Endothelial cell of umbilical vein (primary cell): ENCODE data around the gene NUP43. TPM values are rescaled to one million over a fixed set of nuclear protein-coding genes. Genes with fewer than 3 reads are reported as not detected.

Experiments used
- BruUV-seq: library from RNA; stranded (reverse); fragments of 400-500 nt; replicated peaks from 2 replicates; lab custom pipeline; 2021; lab: Mats Ljungman, UMichigan
- CTCF ChIA-PET: fragments of 300-600, 350-600 bp; sonication (Branson Sonifier 250); formaldehyde crosslinking; loops from one replicate; lab custom pipeline; 2021; ENCODE audit warnings: antibody characterized with exemption, inconsistent platforms; lab: Charles Lee
- POLR2A ChIA-PET: fragments of 300-600, 350-600 bp; sonication (Branson Sonifier 250); formaldehyde crosslinking; loops from one replicate; lab custom pipeline; 2021; ENCODE audit warnings: antibody characterized with exemption, inconsistent platforms; lab: Charles Lee
- DNase-seq: peaks from one replicate; pipeline ENCODE4 v3.0.0-alpha.2; 2011; ENCODE audit warnings: low read depth, low spot score
- FAIRE-seq: peaks from 2 replicates; lab custom pipeline; 2011; peaks lifted over from hg19 to GRCh38; lab: Jason Lieb, UNC
- H2AFZ ChIP-seq: 2 replicates; pipeline ENCODE4 v1.6.0; 2012; ENCODE audit warnings: low read depth, low read length, control low read depth, inconsistent platforms
- H3K27ac ChIP-seq: 2 replicates; pipeline ENCODE4 v1.5.1; 2011; ENCODE audit warnings: low read depth, mild to moderate bottlenecking, control low read depth, low read length, moderate library complexity; ENCODE audit not compliant: insufficient read depth
- H3K27me3 ChIP-seq, 2 experiments: 2 replicates each; pipeline versions ENCODE4 v1.6.0 to v1.6.1; 2011; ENCODE audit warnings: low read length in 2 of 2, mixed read lengths in 1 of 2; ENCODE audit not compliant: control insufficient read depth in 2 of 2, insufficient read depth in 2 of 2
- H3K36me3 ChIP-seq, 2 experiments: 2 replicates in 1 of 2; 3 replicates in 1 of 2; pipeline ENCODE4 v1.5.1; 2011; ENCODE audit warnings: low read length in 2 of 2, mild to moderate bottlenecking in 1 of 2, moderate library complexity in 1 of 2; ENCODE audit not compliant: control insufficient read depth in 2 of 2, insufficient read depth in 2 of 2; ENCODE audit errors: extremely low read depth in 1 of 2
- H3K4me1 ChIP-seq: 3 replicates; pipeline ENCODE4 v1.5.1; 2011; ENCODE audit warnings: mild to moderate bottlenecking, low read length; ENCODE audit not compliant: control insufficient read depth, insufficient read depth; ENCODE audit errors: extremely low read depth
- H3K4me2 ChIP-seq: 2 replicates; pipeline ENCODE4 v1.6.1; 2011; ENCODE audit warnings: low read length, control low read depth, mixed read lengths; ENCODE audit not compliant: insufficient read depth
- H3K4me3 ChIP-seq, 3 experiments: fragments of 200-600 bp in 1 of 3; sonication (generic), shearing (Covaris generic) in 1 of 3; replicated peaks in 1 of 3; 2 replicates each; pipeline ENCODE4 v1.5.1; 2011 to 2016; ENCODE audit warnings: control low read depth in 3 of 3, low read length in 3 of 3, mild to moderate bottlenecking in 2 of 3, inconsistent platforms in 1 of 3, low read depth in 1 of 3, moderate library complexity in 1 of 3; ENCODE audit not compliant: insufficient read depth in 1 of 3
- H3K79me2 ChIP-seq: 2 replicates; pipeline ENCODE4 v1.6.0; 2012; ENCODE audit warnings: low read length, inconsistent platforms; ENCODE audit not compliant: control insufficient read depth, insufficient read depth
- H3K9ac ChIP-seq: replicated peaks from 2 replicates; pipeline ENCODE3; 2011; ENCODE audit warnings: low read length, control low read depth; ENCODE audit not compliant: insufficient read depth; ENCODE audit errors: extremely low read depth
- H3K9me1 ChIP-seq: replicated peaks from 3 replicates; pipeline ENCODE4 v1.6.0; 2011; ENCODE audit warnings: mild to moderate bottlenecking, low read length; ENCODE audit not compliant: control insufficient read depth, insufficient read depth; ENCODE audit errors: extremely low read depth
- H3K9me3 ChIP-seq: replicated peaks from 2 replicates; pipeline ENCODE4 v1.5.1; 2012; ENCODE audit warnings: low read length, inconsistent platforms; ENCODE audit not compliant: control insufficient read depth, insufficient read depth
- H4K20me1 ChIP-seq: replicated peaks from 2 replicates; pipeline ENCODE3; 2011; ENCODE audit warnings: mild to moderate bottlenecking, low read length; ENCODE audit not compliant: control insufficient read depth, insufficient read depth; ENCODE audit errors: extremely low read depth
- CTCF ChIP-seq, 2 donors: IDR thresholded peaks; 1 replicate in 1 of 2; 2 replicates in 1 of 2; pipeline ENCODE4 v1.5.1; 2011; ENCODE audit warnings: low read length in 2 of 2, mild to moderate bottlenecking in 2 of 2, moderate library complexity in 2 of 2, control low read depth in 1 of 2, inconsistent platforms in 1 of 2, low read depth in 1 of 2; ENCODE audit not compliant: insufficient read depth in 1 of 2; ENCODE audit errors: extremely low read depth in 1 of 2
- EZH2 ChIP-seq: IDR thresholded peaks from 2 replicates; pipeline ENCODE4 v1.6.1; 2012; ENCODE audit warnings: borderline replicate concordance, low read depth, mild to moderate bottlenecking, moderate library complexity, low read length, inconsistent platforms; ENCODE audit not compliant: severe bottlenecking
- FOS ChIP-seq: IDR thresholded peaks from 2 replicates; pipeline ENCODE4 v1.6.1; 2011; ENCODE audit warnings: mild to moderate bottlenecking, low read length, moderate library complexity, borderline replicate concordance; ENCODE audit not compliant: insufficient read depth
- GATA2 ChIP-seq: IDR thresholded peaks from 2 replicates; pipeline ENCODE4 v1.7.0; 2011; ENCODE audit warnings: low read depth, mild to moderate bottlenecking, moderate library complexity, mixed read lengths, low read length; ENCODE audit not compliant: insufficient read length, insufficient read depth
- JUN ChIP-seq: IDR thresholded peaks from 2 replicates; pipeline ENCODE4 v1.6.1; 2011; ENCODE audit warnings: borderline replicate concordance, low read depth; ENCODE audit not compliant: insufficient read length, insufficient read depth
- MYC ChIP-seq: IDR thresholded peaks from one replicate; pipeline ENCODE4 v1.6.1; 2011; ENCODE audit warnings: mild to moderate bottlenecking, low read depth, low read length
- POLR2A ChIP-seq: IDR thresholded peaks from 2 replicates; pipeline ENCODE4 v1.6.1; 2012; ENCODE audit warnings: low read depth, mild to moderate bottlenecking, control low read depth, low read length
- POLR2AphosphoS5 ChIP-seq: IDR thresholded peaks from 2 replicates; pipeline ENCODE4 v1.6.1; 2012; ENCODE audit warnings: low read depth, mild to moderate bottlenecking, control low read depth, low read length, moderate library complexity; ENCODE audit not compliant: insufficient read depth
- dilution Hi-C: fragments of 300-500 bp; cut with MboI; formaldehyde crosslinking; loops from one replicate; pipeline ENCODE4 v1.15.0; 2019; ENCODE audit warnings: low sequenced_read_pairs; ENCODE audit not compliant: extremely low pct_ligation_motif_present
- intact Hi-C: fragments of 100-400 bp; cut with micrococcal nuclease; formaldehyde crosslinking; loops from one replicate; pipeline ENCODE4 v1.10.0; 2022
- polyA plus RNA-seq, 4 experiments: library from polyadenylated mRNA; depleted of rRNA in 3 of 4; stranded (reverse) in 3 of 4; unstranded in 1 of 4; fragments of >200 nt; gene quantifications; 2 replicates each; pipeline versions ENCODE4 v1.2.1 to v1.2.3, GENCODE V29; 2011 to 2012; ENCODE audit warnings: missing spikeins in 1 of 4
- total RNA-seq: library from RNA; stranded (reverse); gene quantifications from 2 replicates; pipeline ENCODE4 v1.2.3, GENCODE V29; 2021
- TF ChIP-seq, protein P1 (sequence below): IDR thresholded peaks from 2 replicates; pipeline ENCODE4 v1.6.1; 2011; ENCODE audit not compliant: insufficient read depth, insufficient read length

NUP43 gene
- total and polyA plus RNA-seq, 2 donors (not counting 3 experiments of a cell fraction or from before 2014, with no cell fraction given), result 14.9 to 49.0 TPM

DNA sequence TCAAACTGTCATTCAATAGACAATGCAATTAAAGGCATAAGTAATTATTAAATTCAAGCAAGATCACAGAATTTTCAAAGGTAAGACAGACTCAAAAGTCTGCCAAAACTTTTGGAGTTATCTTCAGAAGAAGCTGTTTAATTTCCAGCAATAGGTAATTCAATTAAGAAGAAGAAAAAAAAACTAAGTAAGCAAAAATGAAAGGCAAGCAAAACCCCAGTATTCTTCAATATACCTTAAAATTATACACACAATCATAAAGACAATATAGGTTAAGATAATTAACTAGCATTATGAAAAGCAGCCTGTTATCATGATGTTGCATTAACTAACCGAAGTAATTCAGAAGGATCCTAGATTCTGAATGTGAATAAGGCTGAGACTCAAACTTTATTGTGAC, 31.9 kb downstream of the NUP43 start:
- no peak for FAIRE-seq
- peaks cover 16% of the 10 kb centered on the region for H3K4me1 ChIP-seq
- no peak overlapping the region for H3K27ac ChIP-seq
- H3K9ac ChIP-seq, result no peak overlapping the region
- intact Hi-C loops (no loop called here), dilution Hi-C loops (no loop called here)
- ChIA-PET POLR2A (no interaction called here), CTCF (interaction anchor here (1.0 kb wide), 1 partner anchor 10 kb away, joined by 3 read pairs; no protein-coding TSS in a partner anchor)
- DNase-seq, result no peak
- H2AFZ ChIP-seq, result no peak overlapping the region
- H3K4me3 ChIP-seq, result no peak overlapping the region
- TF ChIP-seq POLR2A, result no peak
- TF ChIP-seq FOS, result no peak
- TF ChIP-seq EZH2, result no peak
- TF ChIP-seq GATA2, result no peak
- no peak for TF ChIP-seq POLR2AphosphoS5
- TF ChIP-seq, protein P1, sequence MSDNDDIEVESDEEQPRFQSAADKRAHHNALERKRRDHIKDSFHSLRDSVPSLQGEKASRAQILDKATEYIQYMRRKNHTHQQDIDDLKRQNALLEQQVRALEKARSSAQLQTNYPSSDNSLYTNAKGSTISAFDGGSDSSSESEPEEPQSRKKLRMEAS, result no peak
- no peak for TF ChIP-seq CTCF (IDR thresholded peaks at IDR 0.05; ENCODE audit: extremely low read depth in 1 of 2, insufficient read depth in 1 of 2, low read depth in 1 of 2, low read length in 2 of 2)
- TF ChIP-seq MYC, result no peak
- TF ChIP-seq JUN, result no peak
- H3K4me2 ChIP-seq, result no peak overlapping the region
- no peaks in the 10 kb centered on the region for H3K9me1 ChIP-seq
- H3K36me3 ChIP-seq, result peaks cover 0 to 2% of the 10 kb centered on the region in 2 experiments
- H4K20me1 ChIP-seq, result no peaks in the 10 kb centered on the region
- no TSS peak for BruUV-seq
- no peaks in the 10 kb centered on the region for H3K9me3 ChIP-seq
- no peaks in the 10 kb centered on the region for H3K27me3 ChIP-seq
- H3K79me2 ChIP-seq, result peaks cover 79% of the 10 kb centered on the region
